ENCODE results near the gene IL12RB1.
A peak's percentile ranks its signal among the peaks of the same experiment; 100 is the strongest.

The IL12RB1 gene

GRCh38 chr19:18110609-18111232, 24.0 kb upstream of the IL12RB1 start:
- no peak for DNase-seq

GRCh38 chr19:18109733-18110608, 23.2 kb upstream of the IL12RB1 start:
- peak; percentile 51 to 81 (median 57) for DNase-seq

GRCh38 chr19:18109341-18109732, 22.6 kb upstream of the IL12RB1 start:
- no peak for DNase-seq

GRCh38 chr19:18108897-18109296, 22.2 kb upstream of the IL12RB1 start:
- no peak for DNase-seq

DNA sequence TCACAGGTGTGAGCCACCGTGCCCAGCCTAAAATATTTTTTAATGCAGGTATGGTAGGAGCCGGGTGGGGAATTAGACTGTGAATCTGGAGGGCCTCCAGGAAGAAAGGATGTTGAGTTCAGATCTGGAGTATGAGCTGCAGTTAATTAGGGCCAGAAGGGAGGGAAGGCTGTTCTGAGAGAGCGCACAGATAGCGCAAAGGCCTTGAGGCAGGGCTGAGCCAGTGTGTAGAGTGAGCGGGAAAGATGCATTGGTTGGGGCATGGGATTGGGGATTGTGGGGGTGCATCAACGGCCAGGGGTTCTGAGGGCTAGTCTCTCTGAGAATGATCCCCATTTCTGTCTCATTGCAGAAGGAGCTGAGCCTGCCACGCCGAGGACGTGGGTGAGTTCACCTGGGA, 20.5 kb upstream of the IL12RB1 start:
- no peak for DNase-seq

DNA sequence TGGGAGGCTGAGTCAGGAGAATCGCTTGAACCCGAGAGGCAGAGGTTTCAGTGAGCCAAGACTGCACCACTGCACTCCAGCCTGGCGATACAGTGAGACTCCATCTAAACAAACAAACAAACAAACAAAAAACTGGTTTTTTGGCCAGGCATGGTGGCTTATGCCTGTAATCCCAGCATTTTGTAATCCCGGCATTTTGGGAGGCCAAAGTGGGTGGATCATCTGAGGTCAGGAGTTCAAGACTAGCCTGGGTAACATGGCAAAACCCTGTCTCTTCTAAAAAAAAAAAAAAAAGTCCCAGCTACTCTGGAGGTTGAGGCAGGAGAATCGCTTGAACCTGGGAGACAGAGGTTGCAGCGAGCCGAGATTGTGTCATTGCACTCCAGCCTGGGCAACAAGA, 18.5 kb upstream of the IL12RB1 start:
- peak; percentile 36 to 53 (median 38) for DNase-seq

GRCh38 chr19:18104793-18105131, 18.0 kb upstream of the IL12RB1 start:
- DNase-seq, result no peak

GRCh38 chr19:18102916-18103542, 16.3 kb upstream of the IL12RB1 start:
- DNase-seq, result no peak

DNA sequence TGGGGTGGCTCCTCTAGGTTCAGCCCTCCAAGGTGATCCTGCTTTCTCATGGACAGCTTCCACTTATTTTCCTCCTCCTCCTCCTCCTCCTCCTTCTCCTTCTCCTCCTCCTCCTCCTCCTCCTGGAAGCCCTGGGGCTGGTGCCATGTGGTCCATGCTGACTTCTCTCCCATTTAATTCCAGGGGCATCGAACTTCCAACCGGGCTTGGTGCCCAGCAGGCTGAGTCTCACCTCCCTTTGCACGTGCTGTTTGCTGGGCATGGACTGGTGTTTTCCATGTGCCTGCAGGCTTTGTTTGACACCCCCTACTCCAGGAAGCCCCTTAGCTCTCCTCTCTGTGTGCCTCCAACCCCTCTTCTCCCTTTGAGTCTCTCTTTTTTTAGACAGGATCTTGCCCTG, 14.5 kb upstream of the IL12RB1 start:
- DNase-seq, result no peak

GRCh38 chr19:18100710-18101109, 14.0 kb upstream of the IL12RB1 start:
- no peak for DNase-seq

GRCh38 chr19:18099623-18099995, 12.9 kb upstream of the IL12RB1 start:
- DNase-seq, result no peak

DNA sequence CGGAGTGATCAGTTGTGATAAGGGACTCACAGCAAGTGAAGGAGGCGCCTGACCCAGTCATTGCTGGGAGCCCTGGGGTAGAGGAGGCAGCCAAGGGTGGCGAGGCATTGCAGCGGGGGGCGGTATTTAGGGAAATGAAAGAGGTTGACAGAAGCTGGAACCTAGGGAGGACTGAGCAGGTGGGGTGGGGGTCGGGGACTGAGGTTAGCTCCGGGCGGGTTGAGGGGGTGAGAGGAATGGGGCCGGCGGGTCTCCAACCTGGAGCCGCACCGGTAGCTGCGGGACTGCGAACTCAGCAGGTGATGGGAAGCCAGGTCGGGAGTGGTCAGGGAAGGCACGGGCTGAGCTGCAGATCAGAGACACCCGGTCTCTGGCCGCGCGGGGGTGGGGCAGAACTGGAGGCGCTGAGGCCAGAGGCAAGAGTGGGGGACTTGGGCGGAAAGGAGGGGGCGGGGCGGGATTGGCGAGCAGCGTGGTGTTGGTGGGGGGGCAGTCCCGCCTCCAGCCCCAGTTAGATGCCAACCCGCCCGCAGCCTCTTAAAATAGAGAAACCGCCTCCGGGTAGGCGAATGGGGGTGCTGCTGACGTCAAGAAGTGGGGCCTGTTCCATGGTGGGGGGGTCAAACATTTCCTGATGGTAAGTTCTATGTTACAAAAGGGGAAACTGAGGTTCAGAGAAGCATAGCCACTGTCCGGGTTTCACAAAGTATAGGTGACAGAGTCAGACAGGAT, 12.3 kb upstream of the IL12RB1 start:
- DNase-seq, result peak in 2 of 3 donors; percentile 40 to 50

GRCh38 chr19:18097993-18098890, 11.5 kb upstream of the IL12RB1 start:
- no peak for DNase-seq

DNA sequence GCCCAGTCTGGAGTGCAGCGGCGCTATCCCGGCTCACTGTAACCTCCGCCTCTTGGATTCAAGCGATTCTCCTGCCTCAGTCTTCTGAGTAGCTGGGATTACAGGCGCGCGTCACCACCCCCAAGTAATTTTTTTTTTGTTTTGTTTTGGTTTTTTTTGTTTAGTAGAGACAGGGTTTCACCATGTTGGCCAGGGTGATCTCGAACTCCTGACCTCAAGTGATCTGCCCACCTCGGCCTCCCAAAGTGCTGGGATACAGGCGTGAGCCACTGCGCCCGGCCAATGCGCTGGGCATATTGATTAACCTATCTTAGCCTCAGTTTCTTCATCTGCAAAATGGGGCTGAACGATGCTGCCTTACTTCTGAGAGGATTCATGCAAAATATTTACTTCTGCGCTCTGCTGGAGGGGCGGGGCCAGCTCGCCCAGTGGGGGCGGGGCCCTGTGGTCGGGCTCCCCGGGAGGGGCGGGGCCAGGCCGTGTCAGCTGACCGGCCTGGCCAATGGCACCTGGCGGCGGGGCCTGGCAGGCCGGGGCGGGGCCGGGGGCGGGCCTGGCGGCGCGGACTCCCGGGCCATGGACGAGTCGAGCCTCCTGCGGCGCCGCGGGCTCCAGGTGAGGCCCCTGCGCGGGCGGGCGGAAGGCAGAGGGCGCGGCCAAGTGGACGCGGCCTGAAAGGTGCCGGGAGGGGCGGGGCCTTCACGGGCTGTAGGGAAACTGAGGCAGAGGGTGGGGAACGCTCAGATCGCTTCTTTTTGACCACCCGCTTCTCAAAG, 10.7 kb upstream of the IL12RB1 start, which contains the start of gene MAST3:
Gene MAST3 (plus strand): TSS at position 562 of the 776 bp plus-strand sequence. CDS start 15 bp downstream, at position 577.
- peak; percentile 92 to 99 (median 97) for DNase-seq

DNA sequence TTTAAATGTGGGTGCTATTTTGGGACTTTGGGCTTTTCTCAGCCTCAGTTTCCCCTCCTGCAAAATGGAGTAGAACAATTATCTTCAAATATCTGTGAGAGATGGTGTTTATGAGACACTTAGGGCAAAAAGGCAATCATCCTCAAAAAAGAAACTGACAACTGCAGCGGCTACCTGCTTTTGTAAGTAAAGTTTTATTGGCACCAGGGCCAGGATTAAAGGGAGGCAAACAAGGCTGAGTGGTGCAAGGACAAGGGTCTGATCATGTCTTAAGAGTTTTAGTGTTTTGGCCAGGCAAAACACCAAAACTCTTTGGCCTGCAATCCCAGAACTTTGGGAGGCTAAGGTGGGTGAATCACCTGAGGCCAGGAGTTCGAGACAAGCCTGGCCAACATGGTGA, 9.5 kb upstream of the IL12RB1 start:
- no peak for DNase-seq

DNA sequence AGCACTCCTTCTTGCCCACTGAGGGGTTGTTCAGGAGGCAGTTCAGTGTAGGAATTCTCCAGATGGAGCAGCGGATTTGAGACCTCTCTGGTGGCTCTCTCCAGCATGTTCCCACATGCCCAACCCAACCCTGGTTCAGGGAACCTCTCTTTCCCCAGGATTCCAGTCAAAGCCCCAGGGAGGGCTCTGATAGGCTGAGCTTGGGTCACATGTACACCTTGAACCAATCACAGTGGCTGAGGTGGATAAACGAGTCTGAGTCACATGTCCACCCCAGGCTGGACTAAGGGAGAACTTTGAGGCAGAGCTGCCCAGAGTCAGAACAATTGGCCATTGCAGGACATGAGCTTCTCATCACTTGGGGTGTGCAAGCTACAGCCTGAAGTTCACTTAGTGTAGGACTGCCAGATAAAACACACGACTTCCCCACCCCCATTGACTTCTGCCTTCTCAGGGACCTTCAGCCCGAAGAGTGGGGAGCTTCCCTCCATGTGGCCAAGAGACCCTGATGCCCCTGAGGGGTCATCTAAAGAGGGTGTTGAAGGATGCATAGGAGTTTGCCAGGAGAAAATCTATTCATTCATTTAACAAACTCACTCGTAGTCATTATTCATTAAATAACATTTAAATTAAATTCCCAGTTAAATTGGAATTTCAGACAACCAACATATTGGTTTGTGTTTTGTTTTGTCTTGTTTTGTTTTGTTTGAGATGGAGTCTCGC, 6.9 kb upstream of the IL12RB1 start:
- peak; percentile 48 to 60 (median 53) for DNase-seq

- DNase-seq, result peak; percentile 67 to 81 (median 74)
These were observed 4.5 kb upstream of the IL12RB1 start for GRCh38 chr19:18091217-18091608.

- peak; percentile 44 to 57 (median 52) for DNase-seq
These were observed 3.9 kb upstream of the IL12RB1 start for GRCh38 chr19:18090545-18091216.

DNA sequence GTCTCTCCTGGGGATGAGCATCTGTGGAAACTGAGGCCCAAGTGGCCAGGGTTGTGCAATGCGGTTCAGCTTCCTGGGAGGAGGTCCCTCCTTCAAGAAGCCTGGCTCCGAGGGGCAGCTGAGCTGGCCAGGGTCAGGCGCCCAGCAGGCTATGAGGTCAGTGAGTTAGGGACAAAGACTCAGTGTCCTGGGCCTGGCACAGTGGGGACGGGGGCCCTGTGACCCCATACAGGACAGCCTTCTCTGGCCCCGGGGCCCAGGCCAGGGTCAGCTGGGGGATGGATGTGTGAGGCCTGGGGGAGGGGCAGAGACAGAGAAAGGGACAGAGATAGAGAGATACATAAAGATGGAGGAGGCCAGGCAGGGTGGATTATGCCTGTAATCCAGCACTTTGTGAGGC, 3.0 kb upstream of the IL12RB1 start:
- DNase-seq, result no peak

GRCh38 chr19:18089096-18089541, 2.4 kb upstream of the IL12RB1 start:
- DNase-seq, result peak; percentile 91 to 97 (median 96)
